ENCODE data around the gene AGMO.

- TF ChIP-seq CTCF (IDR thresholded peaks at IDR 0.05; ENCODE audit: low read depth, low read length, poor library complexity, severe bottlenecking) = no peak
- no peak for TF ChIP-seq EZH2phosphoT487 (IDR thresholded peaks at IDR 0.05; ENCODE audit: borderline replicate concordance, low read length)
Observed at GRCh38 chr7:15487896-15488295, 73.9 kb downstream of the AGMO start.
